ENCODE measurements around the gene CD244.

DNA sequence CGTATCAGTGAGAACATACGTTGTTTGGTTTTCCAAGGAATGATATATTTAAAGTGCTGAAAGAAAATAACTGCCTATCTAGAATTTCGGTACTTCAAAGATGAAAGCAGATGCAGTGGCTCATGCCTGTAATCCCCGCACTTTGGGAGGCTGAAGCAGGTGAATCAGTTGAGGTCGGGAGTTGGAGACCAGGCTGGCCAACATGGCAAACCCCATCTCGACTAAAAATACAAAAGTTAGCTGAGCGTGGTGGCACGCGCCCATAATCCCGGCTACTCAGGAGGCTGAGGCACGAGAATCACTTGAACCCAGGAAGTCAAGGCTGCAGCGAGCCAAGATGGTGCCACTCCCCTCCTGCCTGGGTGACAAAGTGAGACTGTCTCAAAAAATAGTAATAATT lies 16.4 kb downstream of the CD244 start:
- no peak for TF ChIP-seq CTCF (IDR thresholded peaks at IDR 0.05)
- no peak for TF ChIP-seq POLR2A (IDR thresholded peaks at IDR 0.05)
